ENCODE data around the gene SMARCB1.

Gene SMARCB1

DNA sequence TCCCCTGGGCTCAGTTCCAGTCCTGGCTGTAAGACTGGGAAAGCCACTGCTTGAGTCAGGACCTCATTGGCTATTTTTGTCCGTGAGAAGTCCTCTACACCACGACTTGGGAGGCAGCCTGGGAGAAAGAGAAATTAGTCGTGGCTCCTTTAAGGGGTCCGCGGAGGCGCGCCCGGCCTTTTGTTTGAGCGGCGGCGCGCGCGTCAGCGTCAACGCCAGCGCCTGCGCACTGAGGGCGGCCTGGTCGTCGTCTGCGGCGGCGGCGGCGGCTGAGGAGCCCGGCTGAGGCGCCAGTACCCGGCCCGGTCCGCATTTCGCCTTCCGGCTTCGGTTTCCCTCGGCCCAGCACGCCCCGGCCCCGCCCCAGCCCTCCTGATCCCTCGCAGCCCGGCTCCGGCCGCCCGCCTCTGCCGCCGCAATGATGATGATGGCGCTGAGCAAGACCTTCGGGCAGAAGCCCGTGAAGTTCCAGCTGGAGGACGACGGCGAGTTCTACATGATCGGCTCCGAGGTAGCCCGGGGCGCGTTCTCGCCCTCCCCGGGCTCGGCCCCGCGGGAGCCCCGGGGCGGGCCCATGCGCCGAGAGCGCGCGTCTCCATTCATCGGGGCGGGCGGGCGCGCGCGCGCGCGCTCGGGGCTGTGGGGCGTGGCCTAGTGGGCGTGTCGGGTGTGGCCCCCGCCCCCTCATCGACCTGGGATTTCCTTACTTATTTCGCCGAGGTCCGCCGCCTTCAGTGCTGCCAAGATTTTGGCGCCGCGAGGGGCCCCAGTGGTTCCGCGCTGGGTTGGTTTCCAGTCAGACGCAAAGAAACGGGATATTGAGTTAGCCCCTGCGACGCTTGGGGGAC, at the start of gene SMARCB1:
Gene SMARCB1 (plus strand): TSS at position 215 of the 848 bp plus-strand sequence. CDS start 204 bp downstream, at position 419.
- peak; percentile 78 to 80 for DNase-seq

- no peak for DNase-seq
Measured at GRCh38 chr22:23737696-23738095, 49.1 kb upstream of the SMARCB1 start.

DNA sequence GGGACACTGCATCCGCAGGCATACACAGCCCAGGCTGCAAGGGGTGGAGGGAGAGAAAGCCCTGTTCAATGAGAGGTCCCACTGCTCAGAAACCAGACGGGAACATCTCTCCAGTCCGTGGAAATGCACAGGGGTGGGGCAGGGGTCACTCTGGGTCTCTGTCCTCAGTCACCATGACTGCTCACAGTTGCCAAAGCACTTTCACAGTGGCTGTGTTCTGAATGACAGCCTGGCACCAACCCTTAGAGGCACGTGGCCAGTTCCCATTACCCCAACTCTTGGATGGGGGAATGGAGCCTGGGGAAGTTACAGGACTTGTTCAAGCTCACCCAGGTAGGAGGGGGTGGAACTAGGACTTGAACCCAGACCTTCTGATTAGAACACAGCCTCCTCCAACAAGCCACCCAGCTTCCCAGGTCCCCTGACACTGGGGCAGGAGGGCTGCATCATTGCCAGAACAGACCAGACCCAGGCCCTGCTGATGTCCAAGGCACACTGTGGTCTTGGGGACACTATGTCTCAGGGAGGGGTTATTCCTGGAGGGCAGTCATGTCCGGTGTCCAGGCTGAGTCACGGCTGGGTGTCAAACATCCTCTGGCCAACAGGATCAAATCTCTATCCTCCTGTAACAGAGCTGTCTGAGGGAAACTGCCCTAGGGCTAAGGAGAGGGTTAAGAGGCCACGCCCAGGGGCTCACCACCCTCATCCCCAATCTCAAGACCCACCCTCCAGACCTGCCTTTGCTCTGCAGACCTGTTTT, 44.1 kb upstream of the SMARCB1 start:
- DNase-seq = no peak

DNA sequence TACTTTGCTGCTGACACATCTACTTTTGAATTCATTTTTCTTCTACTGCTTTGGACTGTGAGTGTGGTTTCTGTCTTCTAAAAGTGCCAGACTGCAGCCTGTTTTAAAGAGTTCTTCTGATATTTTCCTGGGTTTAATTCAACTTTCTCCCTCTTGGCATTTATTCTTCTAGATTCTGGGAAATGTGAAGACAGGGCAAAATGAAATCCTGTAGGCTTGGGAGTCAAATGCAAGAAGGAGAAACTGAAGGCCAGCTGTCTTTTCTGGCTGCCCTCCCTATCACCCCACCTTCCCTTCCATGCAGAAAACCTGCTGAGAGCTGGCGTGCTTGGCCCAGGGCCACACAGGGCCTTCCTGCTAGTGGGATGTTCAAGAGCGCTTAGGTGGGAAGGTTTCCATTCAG, 43.5 kb upstream of the SMARCB1 start:
- DNase-seq = peak in 1 of 2 experiments; percentile 43

DNA sequence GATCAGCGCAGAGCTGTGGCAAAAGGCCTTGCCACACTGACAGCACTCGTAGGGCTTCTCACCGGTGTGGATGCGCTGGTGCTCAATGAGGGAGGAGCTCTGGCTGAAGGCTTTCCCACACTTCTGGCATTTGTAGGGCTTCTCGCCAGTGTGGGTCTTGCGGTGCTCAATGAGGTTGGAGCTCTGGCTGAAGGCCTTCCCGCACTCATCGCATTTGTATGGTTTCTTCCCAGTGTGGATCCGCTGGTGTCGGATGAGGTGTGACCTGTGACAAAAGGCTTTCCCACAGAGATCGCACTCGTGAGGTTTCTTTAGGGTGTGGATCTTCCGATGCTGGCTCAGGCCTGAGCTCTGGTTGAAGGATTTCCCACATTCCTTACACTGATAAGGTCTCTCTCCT, 42.8 kb upstream of the SMARCB1 start:
- DNase-seq = no peak

GRCh38 chr22:23744485-23744884, 42.3 kb upstream of the SMARCB1 start:
- DNase-seq = no peak

DNA sequence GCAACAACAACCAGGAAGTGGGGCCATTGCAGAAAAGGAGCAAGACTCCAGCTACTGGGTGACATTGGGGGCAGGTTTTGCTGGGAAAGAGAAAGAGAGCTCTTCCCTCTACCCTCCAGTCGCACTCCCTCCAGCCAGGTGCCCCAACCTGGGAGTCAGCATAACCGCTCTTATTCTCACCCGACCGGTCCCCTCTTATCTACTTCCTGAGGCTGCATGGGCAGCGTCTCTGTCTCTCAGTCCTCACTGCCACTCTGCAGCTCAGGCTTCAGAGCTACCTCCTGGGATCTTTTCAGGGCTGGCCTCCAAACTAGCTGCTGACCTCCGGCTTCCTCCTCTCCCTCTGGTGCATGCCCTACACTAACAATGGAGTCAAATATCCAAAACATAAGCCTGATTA, 41.0 kb upstream of the SMARCB1 start:
- no peak for DNase-seq

- no peak for DNase-seq
Measured at GRCh38 chr22:23749841-23750301, 36.9 kb upstream of the SMARCB1 start.

DNA sequence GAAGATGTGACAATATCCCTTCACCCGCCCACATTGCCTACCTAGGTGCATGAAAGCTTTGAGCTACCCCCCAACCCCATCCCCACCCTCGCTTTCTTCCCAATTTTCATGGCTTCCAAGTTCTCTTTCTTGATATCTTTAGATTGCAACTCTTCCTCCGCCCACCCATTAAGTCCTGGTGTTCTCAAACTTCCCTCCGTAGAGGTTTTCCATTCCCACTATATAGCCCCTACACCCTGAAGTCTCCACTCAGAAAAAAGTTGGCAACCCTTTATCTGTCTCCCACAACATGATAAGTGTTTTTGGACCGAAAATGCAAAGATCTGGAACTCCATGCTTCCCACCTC, 36.4 kb upstream of the SMARCB1 start:
- no peak for DNase-seq

- DNase-seq = peak; percentile 64 to 83
Measured at GRCh38 chr22:23750714-23751440, 35.9 kb upstream of the SMARCB1 start, which contains the start of gene ZNF70. TSS of gene ZNF70 (minus strand) at chr22:23751112. CDS start at chr22:23745140, 5,972 bp downstream.

- no peak for DNase-seq
Measured at GRCh38 chr22:23751441-23751996, 35.2 kb upstream of the SMARCB1 start.

DNA sequence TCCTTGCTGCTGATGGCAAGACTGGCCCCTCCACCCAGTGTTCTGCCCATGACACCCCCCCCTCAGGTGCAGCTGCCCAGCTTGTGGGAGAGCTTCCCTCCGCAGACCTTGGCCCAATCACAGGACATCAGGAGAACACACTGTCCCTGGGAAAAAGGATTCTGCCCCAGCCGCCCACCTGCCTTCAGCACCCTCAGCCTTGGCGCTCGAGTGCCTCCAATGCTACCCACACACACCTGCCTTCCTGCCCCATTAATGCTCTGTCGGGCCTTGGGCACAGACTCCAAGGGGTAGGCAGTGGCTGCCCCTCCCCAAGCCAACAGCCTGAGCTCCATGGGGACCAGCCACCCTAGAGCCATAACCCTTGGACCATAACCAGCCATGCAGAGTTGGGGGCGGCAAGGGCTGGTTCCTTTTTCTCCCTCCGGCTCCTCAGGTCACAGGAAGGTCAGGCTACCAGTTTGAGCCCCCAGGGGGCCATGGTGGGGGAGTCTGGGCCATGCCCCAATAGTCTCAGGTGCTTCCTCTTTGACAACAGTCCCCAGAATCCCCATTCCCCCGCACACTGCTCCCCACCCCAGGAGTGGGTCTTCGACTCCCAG, 34.6 kb upstream of the SMARCB1 start:
- DNase-seq = no peak

- no peak for DNase-seq
Measured at GRCh38 chr22:23752750-23753149, 34.0 kb upstream of the SMARCB1 start.

GRCh38 chr22:23753385-23753784, 33.4 kb upstream of the SMARCB1 start:
- DNase-seq = no peak

GRCh38 chr22:23754220-23754919, 32.4 kb upstream of the SMARCB1 start, which contains the start of gene VPREB3:
TSS of gene VPREB3 (minus strand) at chr22:23754425. CDS start at chr22:23754363, 62 bp downstream.
- DNase-seq = no peak

- peak in 1 of 2 experiments; percentile 64 for DNase-seq
Measured at GRCh38 chr22:23754980-23755636, 31.7 kb upstream of the SMARCB1 start.

DNA sequence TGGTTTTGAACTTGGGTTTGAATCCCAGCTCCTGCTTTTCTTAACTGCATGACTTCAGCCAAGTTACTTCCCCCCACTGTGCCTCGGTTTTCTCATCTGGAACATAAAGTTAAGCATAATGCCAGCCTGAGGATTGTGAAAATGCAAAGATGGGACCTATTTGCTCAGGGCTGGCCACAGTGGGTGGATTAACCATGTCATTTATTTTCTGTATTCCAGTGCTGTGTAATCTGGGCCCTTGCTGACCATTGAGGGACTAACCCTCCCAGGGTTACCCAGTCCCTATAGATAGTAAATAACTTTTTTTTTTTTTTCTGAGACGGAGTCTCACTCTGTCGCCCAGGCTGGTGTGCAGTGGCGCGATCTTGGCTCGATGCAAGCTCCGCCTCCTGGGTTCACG, 31.1 kb upstream of the SMARCB1 start:
- no peak for DNase-seq

- no peak for DNase-seq
Measured at GRCh38 chr22:23756891-23757290, 29.9 kb upstream of the SMARCB1 start.

- DNase-seq = no peak
Measured at GRCh38 chr22:23759566-23759965, 27.2 kb upstream of the SMARCB1 start.

DNA sequence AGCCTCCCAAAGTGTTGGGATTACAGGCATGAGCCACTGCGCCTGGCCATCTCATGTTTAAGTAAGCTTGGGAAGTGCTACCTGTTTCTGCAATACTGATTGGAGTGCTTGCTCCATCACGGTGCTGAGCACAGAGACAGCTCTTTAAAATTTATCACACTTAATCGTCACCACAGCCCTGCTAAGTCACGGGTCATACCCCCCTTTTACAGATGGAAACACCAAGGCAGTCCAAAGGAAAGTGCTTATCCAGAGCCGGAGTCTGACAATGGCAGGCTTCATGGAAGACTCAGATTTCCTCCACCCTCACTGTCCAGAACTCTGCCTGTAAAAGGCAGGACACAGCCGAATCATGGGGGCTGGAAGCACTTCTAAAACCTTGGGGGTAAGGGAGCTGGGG, 26.7 kb upstream of the SMARCB1 start:
- DNase-seq = no peak
